Parathyroid adenoma (tissue), 2 donors: ENCODE measurements around the gene DAAM2.

ENCODE experiments used
- H2AFZ ChIP-seq: fragments of 300-600 bp; sonication (generic); one replicate; pipeline ENCODE4 v1.7.0; 2017; ENCODE audit warnings: antibody characterized with exemption, mild to moderate bottlenecking
- H3K27ac ChIP-seq: fragments of 300-600 bp; sonication (generic); one replicate; pipeline ENCODE4 v1.7.0; 2017
- H3K27me3 ChIP-seq: fragments of 300-600 bp; sonication (generic); one replicate; pipeline ENCODE4 v1.7.0; 2017; ENCODE audit warnings: low read length; ENCODE audit not compliant: control insufficient read depth, insufficient read depth
- H3K36me3 ChIP-seq: fragments of 300-600 bp; sonication (generic); one replicate; pipeline ENCODE4 v1.7.0; 2017; ENCODE audit warnings: low read length; ENCODE audit not compliant: control insufficient read depth, insufficient read depth
- H3K4me1 ChIP-seq: fragments of 300-600 bp; sonication (generic); one replicate; pipeline ENCODE4 v1.7.0; 2017; ENCODE audit warnings: control low read depth
- H3K4me2 ChIP-seq: fragments of 300-600 bp; sonication (generic); one replicate; pipeline ENCODE4 v1.7.0; 2017; ENCODE audit warnings: low read length
- H3K4me3 ChIP-seq: fragments of 300-600 bp; sonication (generic); one replicate; pipeline ENCODE4 v1.7.0; 2017; ENCODE audit warnings: low read depth, low read length
- H3K79me2 ChIP-seq: fragments of 300-600 bp; sonication (generic); one replicate; pipeline ENCODE4 v1.7.0; 2017; ENCODE audit warnings: control low read depth
- H3K9ac ChIP-seq: fragments of 300-600 bp; sonication (generic); one replicate; pipeline ENCODE4 v1.7.0; 2017; ENCODE audit warnings: mild to moderate bottlenecking
- H3K9me3 ChIP-seq: fragments of 300-600 bp; sonication (generic); one replicate; pipeline ENCODE4 v1.7.0; 2017; ENCODE audit warnings: low read length; ENCODE audit not compliant: control insufficient read depth
- TF ChIP-seq, protein P1 (sequence below): fragments of 300-600 bp; sonication (generic); IDR thresholded peaks from one replicate; pipeline ENCODE4 v1.7.0; 2017; ENCODE audit warnings: antibody characterized with exemption, mild to moderate bottlenecking
- donor health status: primary hyperparathyroidism.

The DAAM2 gene

DNA sequence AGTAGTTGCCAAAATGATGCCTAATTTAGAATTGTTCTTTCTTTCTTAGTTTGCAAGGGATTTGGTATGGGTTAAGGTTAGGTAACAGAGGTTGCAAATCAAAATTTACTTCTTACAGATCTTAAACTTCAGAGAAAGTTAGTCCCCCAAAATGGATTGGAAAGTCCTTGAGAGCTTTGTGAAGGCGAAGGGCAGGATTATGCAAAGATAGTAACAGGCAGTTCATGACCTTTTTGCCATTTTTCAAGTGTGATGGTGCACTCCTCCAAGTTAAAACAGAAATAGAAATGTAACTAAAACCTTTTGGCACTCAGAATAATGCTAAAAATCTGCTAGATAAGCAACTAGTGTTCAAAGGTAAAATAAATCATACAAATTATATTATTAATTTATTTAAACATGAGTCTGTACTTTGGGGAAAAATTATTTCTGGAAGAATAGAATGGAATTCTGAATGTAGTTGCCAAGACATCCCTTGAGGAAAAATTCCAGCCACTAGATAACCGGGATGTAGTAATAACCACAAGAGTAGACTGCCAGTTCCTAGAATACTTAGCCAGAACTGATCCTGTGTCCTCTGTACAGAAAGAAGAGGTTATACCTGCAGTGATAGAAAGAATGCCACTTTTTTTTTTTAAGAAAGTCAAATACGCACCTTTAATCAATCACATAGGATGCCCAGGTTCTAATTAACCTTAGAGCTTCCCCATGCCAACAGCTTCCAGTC is 31.8 kb upstream of the DAAM2 start:
- no peaks in the 10 kb centered on the region for H3K79me2 ChIP-seq
- TF ChIP-seq, protein P1, sequence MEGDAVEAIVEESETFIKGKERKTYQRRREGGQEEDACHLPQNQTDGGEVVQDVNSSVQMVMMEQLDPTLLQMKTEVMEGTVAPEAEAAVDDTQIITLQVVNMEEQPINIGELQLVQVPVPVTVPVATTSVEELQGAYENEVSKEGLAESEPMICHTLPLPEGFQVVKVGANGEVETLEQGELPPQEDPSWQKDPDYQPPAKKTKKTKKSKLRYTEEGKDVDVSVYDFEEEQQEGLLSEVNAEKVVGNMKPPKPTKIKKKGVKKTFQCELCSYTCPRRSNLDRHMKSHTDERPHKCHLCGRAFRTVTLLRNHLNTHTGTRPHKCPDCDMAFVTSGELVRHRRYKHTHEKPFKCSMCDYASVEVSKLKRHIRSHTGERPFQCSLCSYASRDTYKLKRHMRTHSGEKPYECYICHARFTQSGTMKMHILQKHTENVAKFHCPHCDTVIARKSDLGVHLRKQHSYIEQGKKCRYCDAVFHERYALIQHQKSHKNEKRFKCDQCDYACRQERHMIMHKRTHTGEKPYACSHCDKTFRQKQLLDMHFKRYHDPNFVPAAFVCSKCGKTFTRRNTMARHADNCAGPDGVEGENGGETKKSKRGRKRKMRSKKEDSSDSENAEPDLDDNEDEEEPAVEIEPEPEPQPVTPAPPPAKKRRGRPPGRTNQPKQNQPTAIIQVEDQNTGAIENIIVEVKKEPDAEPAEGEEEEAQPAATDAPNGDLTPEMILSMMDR: no peak

DNA sequence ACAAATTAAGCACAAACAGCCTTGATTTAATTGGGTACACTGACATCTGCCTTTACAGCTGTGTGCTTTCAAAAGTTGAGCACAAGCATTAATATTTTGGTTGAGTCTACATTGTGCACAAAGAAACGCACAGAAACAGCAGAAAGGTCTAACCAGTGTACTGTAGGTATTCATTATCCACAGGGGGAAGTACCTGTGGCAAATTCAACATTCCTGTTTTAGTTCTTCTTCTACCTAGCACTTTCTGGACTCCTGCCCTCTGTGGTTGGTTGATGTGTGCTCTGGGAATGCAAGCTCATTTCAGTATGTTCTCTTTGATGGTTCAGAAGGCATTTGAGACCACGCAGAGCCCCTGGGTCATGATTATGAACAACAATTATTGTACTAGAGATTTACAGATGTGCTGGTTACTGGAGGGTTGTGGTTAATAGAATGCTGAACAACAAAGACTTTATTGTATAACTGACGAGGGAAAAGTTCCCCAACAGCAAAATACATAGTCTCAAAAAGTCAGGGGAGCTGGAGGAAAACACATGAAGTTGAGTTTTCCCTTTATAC is 26.6 kb upstream of the DAAM2 start:
- no peaks in the 10 kb centered on the region for H3K4me1 ChIP-seq
- TF ChIP-seq, protein P1: no peak
- H2AFZ ChIP-seq: no peak overlapping the region
- no peaks in the 10 kb centered on the region for H3K79me2 ChIP-seq
- H3K9ac ChIP-seq: no peak overlapping the region
- H3K36me3 ChIP-seq: no peaks in the 10 kb centered on the region
- no peak overlapping the region for H3K27ac ChIP-seq
- H3K9me3 ChIP-seq: no peaks in the 10 kb centered on the region
- H3K27me3 ChIP-seq: no peaks in the 10 kb centered on the region
- H3K4me3 ChIP-seq: no peak overlapping the region
- no peak overlapping the region for H3K4me2 ChIP-seq

More for the DNA sequence above, 31.8 kb upstream of the DAAM2 start:
- H3K36me3 ChIP-seq: no peaks in the 10 kb centered on the region
- no peak overlapping the region for H3K4me2 ChIP-seq
- no peak overlapping the region for H3K27ac ChIP-seq
- no peak overlapping the region for H2AFZ ChIP-seq
- no peaks in the 10 kb centered on the region for H3K9me3 ChIP-seq
- H3K27me3 ChIP-seq: no peaks in the 10 kb centered on the region
- H3K4me3 ChIP-seq: no peak overlapping the region
- H3K9ac ChIP-seq: no peak overlapping the region
- no peaks in the 10 kb centered on the region for H3K4me1 ChIP-seq

DNA sequence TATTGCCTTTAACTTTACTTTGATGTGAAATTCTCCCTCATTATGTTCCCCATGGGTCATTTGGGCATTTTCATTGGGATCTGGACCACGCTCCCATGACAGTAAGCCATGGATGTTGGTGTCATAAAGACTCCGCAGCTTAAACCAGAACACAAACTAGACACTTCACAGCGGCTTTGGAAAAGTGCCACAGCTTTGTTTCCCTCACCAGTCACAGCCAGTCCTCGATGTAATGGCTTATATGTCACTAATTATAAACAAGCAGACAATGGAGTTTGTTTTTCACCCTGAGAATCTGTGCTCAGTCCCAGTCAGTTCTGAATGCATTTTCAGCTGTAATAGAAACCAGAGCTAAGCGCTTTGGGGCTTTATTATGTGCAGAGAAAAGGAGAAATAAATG is 23.2 kb upstream of the DAAM2 start:
- H3K9me3 ChIP-seq: no peaks in the 10 kb centered on the region

DNA sequence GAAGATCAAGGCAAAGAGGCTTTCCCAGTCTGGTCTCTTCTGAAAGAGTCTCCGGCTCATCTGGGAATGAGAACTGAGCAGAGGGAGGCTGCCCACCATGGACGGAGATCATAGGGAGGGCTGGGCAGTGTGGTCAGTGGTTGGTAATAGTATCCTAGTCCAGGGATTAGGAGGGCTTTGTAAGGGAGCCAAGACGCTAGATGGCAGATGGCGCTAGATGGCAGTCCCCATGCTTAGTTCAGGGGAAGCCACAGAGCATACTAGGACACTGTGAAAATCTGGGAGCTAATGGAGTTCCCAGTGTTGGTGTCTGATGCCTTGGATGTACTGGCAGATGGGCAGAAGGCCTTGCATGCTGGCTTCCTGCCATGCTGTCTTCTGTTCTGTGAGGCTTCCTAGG is 21.7 kb upstream of the DAAM2 start:
- Histone ChIP-seq H3K4me1 (no peaks in the 10 kb centered on the region), H3K9me3 (no peaks in the 10 kb centered on the region), H3K36me3 (no peaks in the 10 kb centered on the region), H2AFZ (no peak overlapping the region), H3K79me2 (no peaks in the 10 kb centered on the region), H3K27ac (no peak overlapping the region), H3K27me3 (no peaks in the 10 kb centered on the region), H3K4me2 (no peak overlapping the region), H3K4me3 (no peak overlapping the region), H3K9ac (no peak overlapping the region)
- TF ChIP-seq, protein P1: no peak

More for the DNA sequence above, 23.2 kb upstream of the DAAM2 start:
- TF ChIP-seq, protein P1: no peak
- Histone ChIP-seq H3K4me2 (no peak overlapping the region), H3K27me3 (no peaks in the 10 kb centered on the region), H3K27ac (no peak overlapping the region), H2AFZ (no peak overlapping the region), H3K79me2 (no peaks in the 10 kb centered on the region), H3K9ac (no peak overlapping the region), H3K4me3 (no peak overlapping the region), H3K36me3 (no peaks in the 10 kb centered on the region), H3K4me1 (no peaks in the 10 kb centered on the region)
